Activated naive CD8-positive, alpha-beta T cell (primary cell): ENCODE data around the gene AKAP6.

ENCODE experiments used
- H3K27ac Mint-ChIP-seq: one replicate; pipeline ENCODE4 v1.8.0; 2021; ENCODE audit warnings: mixed read lengths
- H3K27me3 Mint-ChIP-seq: one replicate; pipeline ENCODE4 v1.8.0; 2021; ENCODE audit warnings: mixed read lengths
- H3K36me3 Mint-ChIP-seq: one replicate; pipeline ENCODE4 v1.8.0; 2021; ENCODE audit warnings: mixed read lengths
- H3K4me1 Mint-ChIP-seq: one replicate; pipeline ENCODE4 v1.8.0; 2021; ENCODE audit warnings: low read depth, mixed read lengths
- H3K4me3 Mint-ChIP-seq: one replicate; pipeline ENCODE4 v1.8.0; 2021; ENCODE audit warnings: mild to moderate bottlenecking, mixed read lengths
- H3K9me3 Mint-ChIP-seq: one replicate; pipeline ENCODE4 v1.8.0; 2021; ENCODE audit warnings: low read depth, mixed read lengths

AKAP6 gene

GRCh38 chr14:32835924-32836323 lies 506.8 kb downstream of the AKAP6 start:
- no peaks in the 10 kb centered on the region for H3K27me3 Mint-ChIP-seq
- no peak overlapping the region for H3K27ac Mint-ChIP-seq
- H3K36me3 Mint-ChIP-seq = no peaks in the 10 kb centered on the region
- H3K9me3 Mint-ChIP-seq = no peaks in the 10 kb centered on the region
- no peaks in the 10 kb centered on the region for H3K4me1 Mint-ChIP-seq
- no peak overlapping the region for H3K4me3 Mint-ChIP-seq

DNA sequence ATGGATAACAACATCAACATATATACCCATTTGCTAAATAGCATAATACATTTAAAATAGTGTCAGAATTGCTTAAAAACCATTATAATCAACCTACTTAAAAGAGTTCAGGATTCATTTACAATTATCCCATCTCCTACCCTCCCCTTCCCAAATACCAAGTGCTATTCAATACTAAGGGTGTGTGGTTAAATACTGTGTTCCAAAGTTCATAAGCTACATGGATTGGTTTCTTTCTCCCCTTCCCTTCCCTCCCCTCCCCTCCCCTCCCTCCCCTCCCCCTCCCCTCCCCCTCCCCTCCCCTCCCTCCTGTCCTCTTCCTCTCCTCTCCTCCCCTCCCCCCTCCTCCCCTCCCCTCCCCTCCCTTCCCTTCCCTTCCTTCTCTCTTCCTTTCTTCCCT lies 512.6 kb downstream of the AKAP6 start:
- H3K27ac Mint-ChIP-seq = no peak overlapping the region
- no peak overlapping the region for H3K4me3 Mint-ChIP-seq
- H3K36me3 Mint-ChIP-seq = no peaks in the 10 kb centered on the region
- H3K27me3 Mint-ChIP-seq = peaks cover 3% of the 10 kb centered on the region
- H3K9me3 Mint-ChIP-seq = peaks cover 9% of the 10 kb centered on the region
- H3K4me1 Mint-ChIP-seq = no peaks in the 10 kb centered on the region

GRCh38 chr14:32846821-32847365 lies 517.8 kb downstream of the AKAP6 start:
- Mint-ChIP-seq H3K27me3 (peaks cover 3% of the 10 kb centered on the region), H3K9me3 (peaks cover 25% of the 10 kb centered on the region), H3K36me3 (no peaks in the 10 kb centered on the region), H3K27ac (no peak overlapping the region), H3K4me1 (no peaks in the 10 kb centered on the region), H3K4me3 (no peak overlapping the region)

GRCh38 chr14:32847867-32848266 lies 518.8 kb downstream of the AKAP6 start:
- H3K4me3 Mint-ChIP-seq = no peak overlapping the region
- no peak overlapping the region for H3K27ac Mint-ChIP-seq
- H3K36me3 Mint-ChIP-seq = no peaks in the 10 kb centered on the region
- H3K4me1 Mint-ChIP-seq = no peaks in the 10 kb centered on the region
- peaks cover 25% of the 10 kb centered on the region for H3K9me3 Mint-ChIP-seq
- peaks cover 1% of the 10 kb centered on the region for H3K27me3 Mint-ChIP-seq

GRCh38 chr14:32865827-32866376 lies 536.8 kb downstream of the AKAP6 start:
- Mint-ChIP-seq H3K27me3 (no peaks in the 10 kb centered on the region), H3K36me3 (no peaks in the 10 kb centered on the region), H3K9me3 (no peaks in the 10 kb centered on the region), H3K27ac (no peak overlapping the region), H3K4me3 (no peak overlapping the region), H3K4me1 (no peaks in the 10 kb centered on the region)

DNA sequence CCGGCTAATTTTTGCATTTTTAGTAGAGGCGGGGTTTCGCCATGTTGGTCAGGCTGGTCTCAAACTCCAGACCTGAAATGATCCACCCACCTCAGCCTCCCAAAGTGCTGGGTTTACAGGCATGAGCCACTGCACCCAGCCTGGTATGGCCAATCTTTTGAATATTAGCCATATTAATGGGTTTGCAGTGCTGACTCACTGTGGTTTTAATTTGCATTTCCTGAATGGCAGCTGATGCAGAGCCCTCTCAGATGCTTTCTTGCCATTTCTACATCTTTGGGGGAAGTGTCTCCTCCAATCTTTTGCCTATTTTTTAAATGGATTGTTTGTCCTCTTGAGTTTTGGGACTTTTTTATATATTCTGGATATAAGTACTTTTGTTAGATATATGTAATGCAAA lies 554.1 kb downstream of the AKAP6 start:
- Mint-ChIP-seq H3K27me3 (no peaks in the 10 kb centered on the region), H3K4me3 (no peak overlapping the region), H3K9me3 (peaks cover 5% of the 10 kb centered on the region), H3K36me3 (no peaks in the 10 kb centered on the region), H3K27ac (no peak overlapping the region), H3K4me1 (no peaks in the 10 kb centered on the region)
